ENCODE results near the gene ARAP1. TPM values are rescaled to one million over a fixed set of nuclear protein-coding genes. Genes with fewer than 3 reads are reported as not detected.

The ARAP1 gene
- total RNA-seq, 1 experiment from 2014 or later, result 53.0 TPM

DNA sequence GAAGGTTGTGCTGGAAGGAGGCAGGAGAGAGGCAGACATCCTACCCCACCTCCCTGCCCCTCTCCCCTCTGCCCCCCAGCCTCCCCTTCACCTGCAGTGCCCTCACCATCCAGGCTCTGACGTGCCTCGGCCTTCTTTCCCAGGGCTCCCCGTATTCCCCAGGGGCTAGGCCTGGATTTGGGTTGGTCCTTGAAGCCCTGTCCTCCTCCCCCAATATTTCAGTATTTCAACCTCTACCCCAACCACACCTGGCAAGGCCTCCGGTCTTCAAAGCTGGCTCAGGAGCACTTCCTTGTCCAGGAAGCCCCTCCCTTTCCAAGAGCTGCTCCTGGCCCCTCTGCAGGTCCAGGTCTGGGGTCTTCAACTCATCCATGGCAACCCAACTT lies 69.4 kb downstream of the ARAP1 start:
- CTCF ChIA-PET, result interaction anchor here (1.4 to 2.6 kb wide), 3 partner anchors 84 to 211 kb away, joined by 7 to 54 read pairs (median 10); no protein-coding TSS in a partner anchor
- H3K4me1 Mint-ChIP-seq (ENCODE audit: low read depth, unreplicated experiment), result no peaks in the 10 kb centered on the region
- DNase-seq, result no peak
- intact Hi-C loops (cut with micrococcal nuclease; ENCODE audit: unreplicated experiment), result loop anchor here (1.0 to 5.0 kb wide), 2 partner anchors 98 to 211 kb away; no protein-coding TSS in a partner anchor
- peaks cover 37% of the 10 kb centered on the region for H3K27me3 Mint-ChIP-seq (ENCODE audit: unreplicated experiment)
- no peak overlapping the region for H3K27ac Mint-ChIP-seq (ENCODE audit: unreplicated experiment)
- peaks cover 34% of the 10 kb centered on the region for H3K36me3 Mint-ChIP-seq (ENCODE audit: insufficient read depth, unreplicated experiment)
- TF ChIP-seq, protein P1, sequence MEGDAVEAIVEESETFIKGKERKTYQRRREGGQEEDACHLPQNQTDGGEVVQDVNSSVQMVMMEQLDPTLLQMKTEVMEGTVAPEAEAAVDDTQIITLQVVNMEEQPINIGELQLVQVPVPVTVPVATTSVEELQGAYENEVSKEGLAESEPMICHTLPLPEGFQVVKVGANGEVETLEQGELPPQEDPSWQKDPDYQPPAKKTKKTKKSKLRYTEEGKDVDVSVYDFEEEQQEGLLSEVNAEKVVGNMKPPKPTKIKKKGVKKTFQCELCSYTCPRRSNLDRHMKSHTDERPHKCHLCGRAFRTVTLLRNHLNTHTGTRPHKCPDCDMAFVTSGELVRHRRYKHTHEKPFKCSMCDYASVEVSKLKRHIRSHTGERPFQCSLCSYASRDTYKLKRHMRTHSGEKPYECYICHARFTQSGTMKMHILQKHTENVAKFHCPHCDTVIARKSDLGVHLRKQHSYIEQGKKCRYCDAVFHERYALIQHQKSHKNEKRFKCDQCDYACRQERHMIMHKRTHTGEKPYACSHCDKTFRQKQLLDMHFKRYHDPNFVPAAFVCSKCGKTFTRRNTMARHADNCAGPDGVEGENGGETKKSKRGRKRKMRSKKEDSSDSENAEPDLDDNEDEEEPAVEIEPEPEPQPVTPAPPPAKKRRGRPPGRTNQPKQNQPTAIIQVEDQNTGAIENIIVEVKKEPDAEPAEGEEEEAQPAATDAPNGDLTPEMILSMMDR (IDR thresholded peaks at IDR 0.05; ENCODE audit: unreplicated experiment), result no peak
- no peak overlapping the region for H3K4me3 Mint-ChIP-seq (ENCODE audit: low read depth, unreplicated experiment)
- no peaks in the 10 kb centered on the region for H3K9me3 Mint-ChIP-seq (ENCODE audit: low read depth, unreplicated experiment)
- no TSS peak for BruUV-seq (replicated peaks)

DNA sequence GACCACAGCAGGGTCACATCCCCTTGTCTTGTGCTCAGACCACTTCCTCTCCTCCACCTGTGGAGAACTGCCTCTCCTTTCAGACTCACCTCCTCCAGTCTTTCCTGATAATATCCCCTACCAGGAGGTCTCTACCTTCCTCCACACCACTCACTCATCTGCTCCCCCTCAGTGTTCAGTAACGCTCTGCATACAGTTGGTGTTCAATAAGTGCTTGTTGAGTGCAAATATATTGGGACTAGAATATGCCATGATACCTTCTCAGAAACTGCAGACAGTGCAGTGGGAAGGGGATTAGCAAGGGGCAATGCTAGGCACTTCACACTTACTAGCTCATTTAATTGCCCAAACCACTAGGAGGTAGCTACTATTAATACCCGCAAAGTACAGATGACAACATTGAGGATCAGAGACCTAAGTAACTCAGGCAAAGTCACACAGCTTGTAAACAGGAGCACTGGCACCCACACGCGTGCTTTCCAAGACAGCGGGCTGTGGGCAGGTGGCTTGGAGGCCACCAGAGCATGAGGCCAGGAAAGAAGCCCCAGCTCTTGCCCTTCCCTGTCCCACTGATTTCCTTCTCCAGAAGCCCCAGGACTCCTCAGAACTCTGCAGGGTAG lies 69.9 kb downstream of the ARAP1 start:
- CTCF ChIA-PET, result interaction anchor here (0.6 to 2.3 kb wide), 3 partner anchors 83 to 211 kb away, joined by 3 to 10 read pairs (median 7); no protein-coding TSS in a partner anchor
- intact Hi-C loops (cut with micrococcal nuclease; ENCODE audit: unreplicated experiment), result loop anchor here (5.0 kb wide), 1 partner anchor 210 kb away; no protein-coding TSS in a partner anchor
- H3K27ac Mint-ChIP-seq (ENCODE audit: unreplicated experiment), result no peak overlapping the region

DNA sequence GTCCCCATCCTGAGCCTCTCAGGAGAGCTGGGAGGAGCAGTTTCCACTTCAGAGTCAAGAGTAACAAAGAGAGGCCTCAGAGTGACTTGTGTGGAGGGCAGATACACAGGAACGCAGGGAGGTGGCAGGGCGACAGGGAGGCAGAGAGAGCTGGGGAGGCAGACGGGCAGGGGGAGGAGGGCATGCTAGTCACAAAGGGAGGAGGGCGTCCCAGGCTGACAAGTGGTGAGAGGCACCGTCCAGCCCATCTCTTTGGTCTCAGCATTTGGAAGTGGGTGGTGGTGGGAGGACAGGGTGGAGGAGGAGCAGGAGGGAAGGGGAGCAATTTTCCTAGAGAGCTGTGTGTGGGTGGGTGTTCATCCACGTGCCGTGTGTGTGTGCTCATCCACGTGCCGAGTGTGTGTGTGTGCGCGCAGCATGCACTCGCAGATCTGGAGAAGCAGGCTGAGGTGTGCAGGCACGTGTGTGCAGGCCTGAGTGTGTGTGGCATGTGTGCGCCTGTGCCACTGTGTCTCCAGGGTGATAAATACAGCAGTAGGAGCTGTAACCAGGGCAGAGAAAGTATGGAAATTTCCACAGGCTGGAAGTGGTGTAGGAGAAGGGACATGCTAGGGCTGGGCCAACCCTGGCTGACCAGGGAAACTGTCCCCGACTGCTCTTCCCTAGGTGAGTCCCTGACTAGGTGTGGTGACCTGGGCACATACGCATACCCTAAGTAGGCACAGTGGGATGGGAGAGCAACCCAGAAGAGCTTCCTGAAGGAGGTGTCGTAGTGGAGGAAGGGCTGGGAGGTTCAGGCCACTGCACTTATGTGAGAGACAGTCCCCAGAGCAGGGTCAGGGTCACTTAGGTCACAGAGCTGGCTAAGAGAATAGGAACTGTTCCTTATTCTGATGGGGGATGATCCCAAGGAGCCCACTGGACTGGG lies 70.7 kb downstream of the ARAP1 start:
- CTCF ChIA-PET, result interaction anchor here (0.6 to 2.3 kb wide), 3 partner anchors 82 to 210 kb away, joined by 3 to 10 read pairs (median 7); no protein-coding TSS in a partner anchor
- TSS peak; percentile 9 for BruUV-seq (replicated peaks)
- Mint-ChIP-seq H3K4me1 (ENCODE audit: low read depth, unreplicated experiment) (no peaks in the 10 kb centered on the region), H3K9me3 (ENCODE audit: low read depth, unreplicated experiment) (no peaks in the 10 kb centered on the region), H3K27ac (ENCODE audit: unreplicated experiment) (peak overlapping the region; percentile 6), H3K27me3 (ENCODE audit: unreplicated experiment) (peaks cover 51% of the 10 kb centered on the region), H3K36me3 (ENCODE audit: insufficient read depth, unreplicated experiment) (peaks cover 39% of the 10 kb centered on the region), H3K4me3 (ENCODE audit: low read depth, unreplicated experiment) (no peak overlapping the region)
- no peak for DNase-seq
- intact Hi-C loops (cut with micrococcal nuclease; ENCODE audit: unreplicated experiment), result loop anchor here (5.0 kb wide), 1 partner anchor 209 kb away; no protein-coding TSS in a partner anchor
- TF ChIP-seq, protein P1 (IDR thresholded peaks at IDR 0.05; ENCODE audit: unreplicated experiment), result no peak

More for the DNA sequence above, 69.9 kb downstream of the ARAP1 start:
- TF ChIP-seq, protein P1 (IDR thresholded peaks at IDR 0.05; ENCODE audit: unreplicated experiment), result no peak
- peaks cover 42% of the 10 kb centered on the region for H3K27me3 Mint-ChIP-seq (ENCODE audit: unreplicated experiment)
- no peaks in the 10 kb centered on the region for H3K9me3 Mint-ChIP-seq (ENCODE audit: low read depth, unreplicated experiment)
- H3K4me3 Mint-ChIP-seq (ENCODE audit: low read depth, unreplicated experiment), result no peak overlapping the region
- H3K36me3 Mint-ChIP-seq (ENCODE audit: insufficient read depth, unreplicated experiment), result peaks cover 35% of the 10 kb centered on the region
- no peak for DNase-seq
- no peaks in the 10 kb centered on the region for H3K4me1 Mint-ChIP-seq (ENCODE audit: low read depth, unreplicated experiment)
- BruUV-seq (replicated peaks), result no TSS peak

DNA sequence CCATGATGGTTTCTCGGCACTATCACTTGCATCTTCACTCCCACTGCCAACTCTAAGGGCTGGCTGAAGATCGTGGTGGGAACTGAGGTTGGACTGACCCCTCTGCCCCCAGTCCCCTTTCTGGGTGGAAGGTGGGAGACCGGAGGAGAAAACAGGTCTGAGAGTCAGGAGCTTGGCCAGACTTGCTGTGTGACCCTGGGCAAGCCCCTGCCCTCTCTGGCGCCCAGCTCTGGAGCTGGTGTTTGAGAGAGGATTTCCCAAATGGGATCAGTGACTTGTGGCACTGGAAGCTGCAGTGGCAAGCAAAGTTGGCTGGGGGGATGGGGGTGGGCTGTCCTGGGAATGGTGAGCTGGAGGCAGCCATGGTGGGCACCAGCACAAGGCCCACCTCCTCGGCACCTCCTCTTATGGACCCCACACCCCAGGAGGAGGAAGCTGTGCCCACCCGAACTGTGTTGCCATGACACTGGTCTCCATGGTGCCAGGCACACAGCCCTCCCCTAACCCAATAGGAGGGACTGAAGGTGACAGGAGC lies 71.5 kb downstream of the ARAP1 start:
- intact Hi-C loops (cut with micrococcal nuclease; ENCODE audit: unreplicated experiment), result loop anchor here (5.0 kb wide), 1 partner anchor 208 kb away; no protein-coding TSS in a partner anchor

More for the DNA sequence above, 71.5 kb downstream of the ARAP1 start:
- DNase-seq, result no peak
- Mint-ChIP-seq H3K27ac (ENCODE audit: unreplicated experiment) (peak overlapping the region; percentile 6), H3K4me3 (ENCODE audit: low read depth, unreplicated experiment) (no peak overlapping the region), H3K9me3 (ENCODE audit: low read depth, unreplicated experiment) (no peaks in the 10 kb centered on the region), H3K27me3 (ENCODE audit: unreplicated experiment) (peaks cover 59% of the 10 kb centered on the region), H3K4me1 (ENCODE audit: low read depth, unreplicated experiment) (no peaks in the 10 kb centered on the region), H3K36me3 (ENCODE audit: insufficient read depth, unreplicated experiment) (peaks cover 39% of the 10 kb centered on the region)
- CTCF ChIA-PET, result interaction anchor here (2.3 to 2.5 kb wide), 2 partner anchors 82 to 209 kb away, joined by 5 to 10 read pairs; no protein-coding TSS in a partner anchor
- no TSS peak for BruUV-seq (replicated peaks)
- TF ChIP-seq, protein P1 (IDR thresholded peaks at IDR 0.05; ENCODE audit: unreplicated experiment), result no peak
